DMS53 (cell line): Measurements from ENCODE around the gene LRP2.
"Not testable (repeated sequence)": the region's sequence is repeated elsewhere in the genome, so short reads cannot be mapped to it uniquely, and the experiment has no call there.

Experiments
- DNase-seq: peaks from one replicate; lab custom pipeline; 2025; lab: John Stamatoyannopoulos, UW

LRP2 gene

GRCh38 chr2:169301596-169302335 lies 60.6 kb downstream of the LRP2 start:
- DNase-seq, result no peak

- DNase-seq, result no peak
Measured at GRCh38 chr2:169300636-169301530, 61.5 kb downstream of the LRP2 start.

- DNase-seq, result no peak
Measured at GRCh38 chr2:169298007-169298406, 64.3 kb downstream of the LRP2 start.

DNA sequence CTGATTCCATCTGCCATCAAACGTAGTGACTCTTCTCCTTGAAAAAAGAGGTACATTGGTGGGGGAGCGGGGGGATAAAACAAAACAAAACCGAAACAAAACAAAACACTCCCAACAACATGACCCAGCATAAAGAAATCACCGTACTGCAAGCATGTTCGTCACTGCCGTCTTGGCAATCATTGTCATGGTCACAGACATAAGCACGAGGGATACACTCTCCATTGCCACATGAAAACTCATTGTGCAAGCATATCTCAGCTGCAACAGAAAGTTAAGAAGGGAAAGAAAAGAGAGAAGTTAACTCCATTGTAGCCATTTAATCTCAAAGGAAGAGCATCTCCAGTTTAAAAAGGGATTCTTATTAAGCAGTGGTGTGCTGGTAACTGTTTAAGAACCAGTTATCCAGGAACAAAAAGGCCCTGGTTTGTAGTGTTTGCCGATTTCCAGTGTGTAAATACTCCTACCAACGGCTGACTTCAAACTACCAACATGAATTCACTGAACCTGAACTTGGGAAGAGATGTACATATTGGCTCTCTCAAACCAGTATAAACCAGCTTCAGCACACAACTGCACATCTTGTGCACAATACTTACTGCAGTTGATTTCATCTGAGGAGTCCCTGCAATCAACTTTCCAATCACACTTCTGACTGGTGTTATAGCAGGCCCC lies 68.2 kb downstream of the LRP2 start:
- peak; percentile 99 for DNase-seq

DNA sequence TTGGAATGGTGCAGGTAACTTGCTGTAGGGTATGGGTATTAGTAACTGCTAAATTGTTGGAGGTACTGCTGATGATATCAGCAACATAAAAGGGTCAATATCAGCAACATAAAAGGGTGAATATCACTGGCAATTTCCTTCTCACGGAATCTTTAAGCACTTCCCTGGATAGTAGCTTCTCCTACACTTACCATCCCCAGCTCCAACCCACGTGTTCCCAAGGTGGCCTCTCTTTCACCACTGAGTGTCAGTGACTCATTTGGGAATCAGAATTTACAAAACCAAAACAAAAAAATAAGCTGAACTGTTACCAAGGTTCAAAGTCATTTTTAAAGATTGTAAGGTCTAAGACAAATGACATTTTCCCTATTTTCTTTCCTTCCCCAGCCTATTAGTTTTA lies 70.8 kb downstream of the LRP2 start:
- DNase-seq, result peak; percentile 72

DNA sequence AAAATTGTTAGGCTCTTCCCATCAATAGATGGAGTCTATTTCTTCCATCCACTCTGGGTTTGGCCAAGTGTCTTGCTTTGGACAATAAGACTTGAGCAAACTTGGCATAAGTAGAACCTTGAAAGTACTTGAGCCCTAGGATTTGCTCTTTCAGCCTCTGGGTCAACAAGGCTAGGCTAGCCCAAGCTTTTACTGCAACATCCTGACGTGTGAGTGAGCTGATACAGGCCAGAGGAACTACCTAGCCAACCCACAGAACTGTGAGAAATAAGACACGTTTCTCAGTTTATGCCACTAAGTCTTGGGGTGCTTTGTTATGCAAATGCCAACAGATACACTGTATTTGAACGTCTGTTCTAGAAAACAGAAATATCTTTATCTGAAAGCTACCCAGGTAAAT lies 71.9 kb downstream of the LRP2 start:
- DNase-seq, result no peak

GRCh38 chr2:169287666-169288065 lies 74.7 kb downstream of the LRP2 start:
- no peak for DNase-seq

- no peak for DNase-seq
Measured at GRCh38 chr2:169286624-169287231, 75.6 kb downstream of the LRP2 start.

- peak; percentile 72 for DNase-seq
Measured at GRCh38 chr2:169285531-169286235, 76.7 kb downstream of the LRP2 start.

GRCh38 chr2:169280502-169280901 lies 81.8 kb downstream of the LRP2 start:
- no peak for DNase-seq

DNA sequence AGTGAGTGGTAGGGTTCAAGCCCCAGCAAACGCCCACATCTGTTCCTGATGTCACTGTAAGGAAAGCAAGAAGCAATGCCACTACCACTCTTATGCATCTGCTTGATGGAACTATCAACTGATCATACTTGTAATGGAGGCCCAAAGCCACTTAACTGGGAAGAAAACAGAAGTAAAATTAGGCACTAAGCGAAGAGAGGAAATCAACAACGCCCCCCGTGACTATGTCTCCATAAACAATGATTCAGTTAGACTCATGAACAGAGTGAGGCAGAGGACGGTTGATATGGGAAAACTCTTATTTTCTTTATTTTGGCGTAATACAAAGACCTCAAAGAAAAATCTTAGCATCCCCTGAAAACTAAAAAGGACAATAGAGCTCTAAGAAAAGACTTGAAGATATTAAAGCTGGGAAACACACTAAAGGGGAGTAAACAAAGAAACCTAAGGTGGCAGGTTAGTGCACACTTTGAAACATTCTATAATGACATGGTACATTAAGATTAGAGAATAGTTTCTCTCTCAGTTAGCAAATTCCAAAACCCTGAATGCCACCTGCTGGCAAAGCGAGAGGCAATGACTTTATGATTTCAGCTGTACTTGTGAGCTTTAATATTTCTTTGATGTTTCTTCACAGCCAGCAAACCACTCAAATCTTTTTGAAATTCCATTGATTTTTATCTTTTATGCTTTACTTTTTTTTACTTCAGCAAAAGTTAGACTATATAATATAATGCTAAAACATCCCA lies 86.5 kb downstream of the LRP2 start:
- peak; percentile 66 for DNase-seq

DNA sequence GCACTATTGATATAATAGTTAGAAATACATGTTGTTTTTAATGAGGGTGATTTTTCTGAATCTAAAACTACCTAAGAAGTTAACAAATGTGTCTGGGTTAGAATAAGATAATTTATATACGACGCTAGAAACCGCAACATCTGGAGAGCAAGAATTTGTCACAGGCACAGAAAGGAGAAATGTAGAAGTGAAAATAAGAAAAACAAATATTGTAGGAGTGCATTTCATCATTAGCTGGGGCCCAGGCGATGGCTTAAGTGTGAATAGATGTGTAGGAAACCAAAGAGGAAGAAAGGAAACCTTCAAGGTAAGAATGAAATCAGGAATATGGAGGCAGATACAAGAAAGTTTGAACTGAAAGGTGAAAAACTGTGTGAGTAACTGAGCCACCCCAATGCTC lies 90.3 kb downstream of the LRP2 start:
- DNase-seq, result no peak

- DNase-seq, result not testable (repeated sequence)
Measured at GRCh38 chr2:169270574-169270973, 91.8 kb downstream of the LRP2 start.

DNA sequence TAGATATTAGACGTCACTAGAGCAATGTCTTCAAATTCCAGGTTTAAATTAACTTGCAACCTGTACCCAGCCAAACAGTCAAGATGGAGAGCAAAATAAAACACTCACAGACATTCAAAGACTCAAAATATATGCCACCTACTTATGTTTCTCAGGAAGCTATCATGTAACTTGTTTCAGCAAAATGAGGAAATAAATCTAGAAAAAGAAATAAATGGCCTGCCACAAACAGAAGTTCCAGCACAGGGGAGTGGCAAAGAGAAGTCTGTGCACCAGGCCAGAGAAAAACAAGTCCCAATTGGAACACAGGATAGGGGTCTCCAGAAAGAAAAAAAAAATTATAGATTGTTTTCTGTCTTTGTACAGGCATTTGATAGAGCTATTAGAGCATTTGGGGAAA lies 96.7 kb downstream of the LRP2 start:
- DNase-seq, result peak; percentile 24

GRCh38 chr2:169260846-169261642 lies 101.3 kb downstream of the LRP2 start:
- DNase-seq, result peak; percentile 26

GRCh38 chr2:169260246-169260645 lies 102.1 kb downstream of the LRP2 start:
- peak; percentile 75 for DNase-seq

- DNase-seq, result no peak
Measured at GRCh38 chr2:169259402-169259801, 102.9 kb downstream of the LRP2 start.

DNA sequence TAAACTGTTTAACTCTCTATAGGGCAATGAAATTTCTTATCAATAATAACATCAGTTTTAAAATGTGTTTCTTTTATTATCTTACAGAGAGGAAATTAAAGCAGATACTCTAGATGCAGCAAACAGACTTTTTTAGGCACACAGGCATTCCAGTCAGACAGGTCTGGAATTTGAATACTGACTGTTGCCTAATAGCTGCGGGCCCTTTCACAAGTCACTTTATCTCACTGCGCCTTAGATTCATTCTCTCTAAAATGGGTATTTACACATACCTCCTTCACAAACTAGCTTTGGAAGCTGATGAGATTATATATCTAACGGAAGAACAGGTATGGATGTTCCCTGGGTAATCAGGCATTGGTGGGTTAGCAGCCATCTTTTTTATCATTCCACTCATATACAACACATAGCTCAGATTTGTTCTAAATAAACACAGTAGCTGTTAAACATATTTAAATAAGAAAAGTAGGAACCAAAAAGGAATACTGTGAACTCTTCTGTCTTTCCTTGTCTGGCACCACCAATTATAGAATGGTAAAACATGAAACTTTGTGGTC lies 104.2 kb downstream of the LRP2 start:
- no peak for DNase-seq

- DNase-seq, result no peak
Measured at GRCh38 chr2:169254774-169255173, 107.6 kb downstream of the LRP2 start.

GRCh38 chr2:169247211-169247610 lies 115.1 kb downstream of the LRP2 start:
- peak; percentile 18 for DNase-seq
